ENCODE data around the gene MEAK7.

Gene MEAK7

GRCh38 chr16:84465154-84465553 is 39.3 kb downstream of the MEAK7 start:
- H3K4me3 ChIP-seq (ENCODE audit: low read depth, low read length) = no peak overlapping the region
- TF ChIP-seq, protein P1, sequence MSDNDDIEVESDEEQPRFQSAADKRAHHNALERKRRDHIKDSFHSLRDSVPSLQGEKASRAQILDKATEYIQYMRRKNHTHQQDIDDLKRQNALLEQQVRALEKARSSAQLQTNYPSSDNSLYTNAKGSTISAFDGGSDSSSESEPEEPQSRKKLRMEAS (IDR thresholded peaks at IDR 0.05; ENCODE audit: low read depth, low read length) = no peak
- TF ChIP-seq MYC (IDR thresholded peaks at IDR 0.05; ENCODE audit: low read depth, low read length) (no peak), CTCF (IDR thresholded peaks at IDR 0.05; ENCODE audit: low read depth, low read length) (no peak), POLR2A (IDR thresholded peaks at IDR 0.05; ENCODE audit: extremely low read depth, insufficient read length) (no peak)
- peak; percentile 19 for DNase-seq (ENCODE audit: low read depth)

GRCh38 chr16:84464116-84464515 is 40.3 kb downstream of the MEAK7 start:
- DNase-seq (ENCODE audit: low read depth) = no peak
- no peak overlapping the region for H3K4me3 ChIP-seq (ENCODE audit: low read depth, low read length)
- no peak for TF ChIP-seq POLR2A (IDR thresholded peaks at IDR 0.05; ENCODE audit: extremely low read depth, insufficient read length)
- TF ChIP-seq MYC (IDR thresholded peaks at IDR 0.05; ENCODE audit: low read depth, low read length) = no peak
- TF ChIP-seq, protein P1 (IDR thresholded peaks at IDR 0.05; ENCODE audit: low read depth, low read length) = no peak
- no peak for TF ChIP-seq CTCF (IDR thresholded peaks at IDR 0.05; ENCODE audit: low read depth, low read length)

GRCh38 chr16:84463221-84463620 is 41.2 kb downstream of the MEAK7 start:
- TF ChIP-seq CTCF (IDR thresholded peaks at IDR 0.05; ENCODE audit: low read depth, low read length) (no peak), MYC (IDR thresholded peaks at IDR 0.05; ENCODE audit: low read depth, low read length) (no peak)
- TF ChIP-seq, protein P1 (IDR thresholded peaks at IDR 0.05; ENCODE audit: low read depth, low read length) = no peak
- DNase-seq (ENCODE audit: low read depth) = no peak
- H3K4me3 ChIP-seq (ENCODE audit: low read depth, low read length) = no peak overlapping the region

- TF ChIP-seq, protein P1 (IDR thresholded peaks at IDR 0.05; ENCODE audit: low read depth, low read length) = no peak
- TF ChIP-seq MYC (IDR thresholded peaks at IDR 0.05; ENCODE audit: low read depth, low read length) (no peak), POLR2A (IDR thresholded peaks at IDR 0.05; ENCODE audit: extremely low read depth, insufficient read length) (no peak), CTCF (IDR thresholded peaks at IDR 0.05; ENCODE audit: low read depth, low read length) (no peak)
- DNase-seq (ENCODE audit: low read depth) = no peak
- H3K4me3 ChIP-seq (ENCODE audit: low read depth, low read length) = no peak overlapping the region
These were observed 41.9 kb downstream of the MEAK7 start for GRCh38 chr16:84462296-84463210.

DNA sequence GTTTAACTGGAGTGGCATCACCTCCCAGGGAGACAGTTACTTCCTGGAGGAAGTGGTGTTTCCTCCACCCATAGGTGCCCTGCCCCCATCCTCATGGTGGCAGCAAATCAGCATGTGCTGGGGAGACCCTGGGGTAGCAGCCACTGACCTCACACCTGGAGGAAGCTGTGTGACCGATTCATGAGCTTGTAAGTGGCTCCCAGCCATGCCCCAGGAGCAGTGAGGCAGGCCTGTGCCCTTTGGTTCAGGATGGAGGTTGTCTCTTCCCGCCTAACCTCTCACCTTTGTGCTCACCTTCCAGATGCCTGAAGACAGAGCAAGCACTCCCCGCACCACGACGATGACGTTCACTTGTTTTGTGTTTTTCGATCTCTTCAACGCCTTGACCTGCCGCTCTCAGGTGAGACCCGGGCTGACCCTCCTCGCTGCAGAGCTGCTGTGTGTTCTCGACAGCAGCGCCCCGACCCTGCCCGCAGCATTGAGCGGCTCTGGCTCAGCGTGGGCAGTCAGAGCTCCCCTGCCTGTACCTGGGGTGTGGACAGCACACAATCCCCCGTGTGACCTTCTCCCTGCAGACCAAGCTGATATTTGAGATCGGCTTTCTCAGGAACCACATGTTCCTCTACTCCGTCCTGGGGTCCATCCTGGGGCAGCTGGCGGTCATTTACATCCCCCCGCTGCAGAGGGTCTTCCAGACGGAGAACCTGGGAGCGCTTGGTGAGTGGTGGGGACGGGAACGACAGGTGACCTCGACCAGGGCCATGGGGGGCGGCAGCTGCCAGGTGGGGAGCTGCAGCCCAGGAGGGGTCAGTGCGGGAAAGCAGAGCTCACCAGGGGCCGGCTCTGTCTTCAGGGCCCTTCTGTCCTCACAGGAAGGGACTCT is 42.8 kb downstream of the MEAK7 start:
- TF ChIP-seq MYC (IDR thresholded peaks at IDR 0.05; ENCODE audit: low read depth, low read length) (no peak), CTCF (IDR thresholded peaks at IDR 0.05; ENCODE audit: low read depth, low read length) (no peak), POLR2A (IDR thresholded peaks at IDR 0.05; ENCODE audit: extremely low read depth, insufficient read length) (no peak)
- TF ChIP-seq, protein P1 (IDR thresholded peaks at IDR 0.05; ENCODE audit: low read depth, low read length) = no peak
- H3K4me3 ChIP-seq (ENCODE audit: low read depth, low read length) = no peak overlapping the region
- DNase-seq (ENCODE audit: low read depth) = no peak

All from NB4 (cell line).